K562 (cell line): Measurements from ENCODE around the gene CDC14A. TPM values are rescaled to one million over a fixed set of nuclear protein-coding genes. Genes with fewer than 3 reads are reported as not detected.

Experiments used
- ATAC-seq: fragments of 200-7000 bp; cut with Tn5 transposase; 3 replicates; pipeline ENCODE4 v1.9.1; 2020; ENCODE audit warnings: moderate library complexity
- BruUV-seq: library from RNA; stranded (reverse); fragments of 400-500 nt; replicated peaks from 2 replicates; lab custom pipeline; 2021; lab: Mats Ljungman, UMichigan
- CTCF ChIA-PET: fragments of 300-600 bp; formaldehyde crosslinking; extraction: SDS; loops from one replicate; lab custom pipeline; 2021; ENCODE audit warnings: low intra/inter-chr PET ratio; lab: Yijun Ruan, JAX
- POLR2A ChIA-PET: fragments of 300-600, 350-650 bp; sonication (Branson Sonifier 250); formaldehyde crosslinking; extraction: SDS; loops from one replicate; lab custom pipeline; 2021; ENCODE audit warnings: antibody characterized with exemption, inconsistent platforms; lab: Yijun Ruan, JAX
- DNase-seq, 4 experiments: peaks; one replicate each; pipeline versions ENCODE4 v3.0.0 to v3.0.0-alpha.2; 2011 to 2018; ENCODE audit warnings: low spot score in 3 of 4, mixed read lengths in 3 of 4; ENCODE audit errors: extremely low read depth in 1 of 4
- FAIRE-seq: peaks from 2 replicates; lab custom pipeline; 2011; peaks lifted over from hg19 to GRCh38; lab: Jason Lieb, UNC
- H2AFZ ChIP-seq: 2 replicates; pipeline ENCODE4 v1.6.0; 2011; ENCODE audit warnings: low read depth, low read length, control low read depth, inconsistent platforms
- H3K27ac ChIP-seq: fragments of 200-600 bp; 3 replicates; pipeline ENCODE4 v1.8.0; 2011; ENCODE audit warnings: low read depth, mild to moderate bottlenecking, control low read depth, inconsistent platforms, low read length, moderate library complexity, mixed read lengths; ENCODE audit errors: extremely low read depth
- H3K27me3 ChIP-seq, 2 experiments: fragments of 300-600 bp in 1 of 2; 2 replicates in 1 of 2; 3 replicates in 1 of 2; pipeline versions ENCODE4 v1.6.0 to v1.8.0; 2011; ENCODE audit warnings: inconsistent platforms in 2 of 2, low read length in 2 of 2, mild to moderate bottlenecking in 1 of 2, mixed read lengths in 1 of 2, moderate library complexity in 1 of 2; ENCODE audit not compliant: control insufficient read depth in 2 of 2, insufficient read depth in 2 of 2
- H3K36me3 ChIP-seq: fragments of 300-600 bp; 3 replicates; pipeline ENCODE4 v1.8.0; 2011; ENCODE audit warnings: mild to moderate bottlenecking, low read length, inconsistent platforms; ENCODE audit not compliant: control insufficient read depth, insufficient read depth
- H3K4me1 ChIP-seq, 2 experiments: fragments of 200-600 bp in 1 of 2; replicated peaks in 1 of 2; 2 replicates in 1 of 2; 3 replicates in 1 of 2; pipeline versions ENCODE4 v1.5.1 to v1.8.0; 2011; ENCODE audit warnings: inconsistent platforms in 2 of 2, low read length in 2 of 2, mild to moderate bottlenecking in 1 of 2, mixed read lengths in 1 of 2, moderate library complexity in 1 of 2; ENCODE audit not compliant: control insufficient read depth in 2 of 2, insufficient read depth in 2 of 2
- H3K4me2 ChIP-seq: 2 replicates; pipeline ENCODE4 v1.6.1; 2011; ENCODE audit warnings: low read length, control low read depth, inconsistent platforms, mixed read lengths; ENCODE audit not compliant: insufficient read depth
- H3K4me3 ChIP-seq: fragments of 200-600 bp; sonication (generic), shearing (Covaris generic); 2 replicates; pipeline ENCODE4 v1.5.1; 2016; ENCODE audit warnings: control low read depth, inconsistent platforms
- H3K79me2 ChIP-seq: fragments of 200-600 bp; 3 replicates; pipeline ENCODE4 v1.8.0; 2011; ENCODE audit warnings: low read length, inconsistent platforms; ENCODE audit not compliant: control insufficient read depth, insufficient read depth
- H3K9ac ChIP-seq, 2 experiments: 2 replicates each; pipeline versions ENCODE4 v1.6.0 to v1.6.1; 2011; ENCODE audit warnings: low read depth in 2 of 2, low read length in 2 of 2, control low read depth in 1 of 2, inconsistent platforms in 1 of 2, mild to moderate bottlenecking in 1 of 2, mixed read lengths in 1 of 2; ENCODE audit not compliant: insufficient read depth in 1 of 2
- H3K9me1 ChIP-seq: one replicate; pipeline ENCODE4 v1.6.0; 2011; ENCODE audit warnings: inconsistent platforms, mild to moderate bottlenecking, low read length, moderate library complexity; ENCODE audit not compliant: control insufficient read depth, insufficient read depth
- H3K9me3 ChIP-seq: replicated peaks from 2 replicates; pipeline ENCODE4 v1.5.1; 2011; ENCODE audit warnings: low read depth, low read length, inconsistent platforms; ENCODE audit not compliant: control insufficient read depth, insufficient read depth
- H4K20me1 ChIP-seq: replicated peaks from 2 replicates; pipeline ENCODE4 v1.6.1; 2011; ENCODE audit warnings: low read length, inconsistent platforms, mixed read lengths; ENCODE audit not compliant: control insufficient read depth, insufficient read depth
- ZNF584 ChIP-seq: fragments of 200-800 bp; sonication (Bioruptor generic); IDR thresholded peaks from 2 replicates; pipeline ENCODE4 v1.6.1; 2016; ENCODE audit warnings: low read depth, mild to moderate bottlenecking, missing genetic modification characterization, missing compliant biosample characterization
- WGBS: fragments of 100-300 bp; shearing (Covaris generic); methylation state at CpG from one replicate; pipeline ENCODE4 v1.1.6; 2016; ENCODE audit warnings: low coverage, mixed read lengths; ENCODE audit not compliant: insufficient coverage; ENCODE audit errors: missing lambda C conversion rate; 5-methylcytosine and 5-hydroxymethylcytosine counted together
- in situ Hi-C: fragments of 300-500 bp; cut with MboI; formaldehyde crosslinking; loops from 4 replicates; pipeline ENCODE4 v1.15.0; 2018; ENCODE audit warnings: inconsistent platforms, mixed read lengths
- intact Hi-C: fragments of 100-400 bp; cut with micrococcal nuclease; formaldehyde crosslinking; loops from 2 replicates; pipeline ENCODE4 v1.14.2; 2022
- polyA plus RNA-seq, 8 experiments: library from polyadenylated mRNA; depleted of rRNA in 4 of 8; stranded (reverse) in 5 of 8; unstranded in 3 of 8; fragments of >200 nt; fragmentation: Nextera tagmentation in 2 of 8; fragmentation: Illumina TruSeq in 1 of 8; extraction: Ambion mirVana in 2 of 8; extraction: Trizol in 1 of 8; gene quantifications; 2 replicates each; pipeline versions ENCODE4 v1.2.1 to v1.2.3, GENCODE V29; 2011 to 2014; ENCODE audit warnings: inconsistent platforms in 1 of 8, missing spikeins in 1 of 8
- total RNA-seq, 7 experiments: library from RNA; depleted of rRNA in 6 of 7; stranded (reverse); fragments of >200 nt in 6 of 7; fragmentation: Illumina TruSeq in 2 of 7; extraction: Trizol in 2 of 7; gene quantifications; 2 replicates each; pipeline versions ENCODE4 v1.2.1 to v1.2.3, GENCODE V29; 2011 to 2021; ENCODE audit warnings: low replicate concordance in 1 of 7
- TF ChIP-seq, protein P1 (sequence below): fragments of 250-450 bp; sonication (Bioruptor Pico); IDR thresholded peaks from 2 replicates; pipeline ENCODE4 v1.8.0; 2022; ENCODE audit warnings: inconsistent platforms
- TF ChIP-seq, protein P2 (sequence below): fragments of 450-650 bp; IDR thresholded peaks from 2 replicates; pipeline ENCODE4 v1.6.1; 2017; ENCODE audit warnings: mild to moderate bottlenecking, moderate library complexity

CDC14A gene
- total and polyA plus RNA-seq, 9 of the 15 experiments (the other 6 are each of a cell fraction or from before 2014, with no cell fraction given) = 17.0 to 74.3 (median 33.4) TPM

DNA sequence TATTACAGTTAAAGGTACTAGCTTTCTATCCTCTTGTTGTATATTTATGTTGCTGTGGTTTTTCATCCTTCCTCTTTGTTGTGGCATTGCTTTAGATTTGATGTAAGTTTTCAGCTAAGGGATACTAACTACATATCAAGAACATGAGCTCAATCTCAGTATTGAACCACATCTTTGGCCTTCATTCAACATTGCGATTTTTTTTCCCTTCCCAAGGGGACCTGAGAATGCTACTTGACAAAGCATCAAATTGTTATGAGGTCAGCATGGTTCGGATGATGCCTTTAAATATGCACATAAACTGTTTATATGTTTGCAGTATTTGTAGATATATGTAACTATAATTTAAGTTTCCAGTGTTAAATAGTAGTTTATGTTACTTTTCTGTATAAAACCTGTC, 153.9 kb downstream of the CDC14A start:
- no TSS peak for BruUV-seq
- Histone ChIP-seq H3K9me3 (no peaks in the 10 kb centered on the region), H3K27me3 (no peaks in the 10 kb centered on the region), H4K20me1 (no peaks in the 10 kb centered on the region), H3K4me3 (no peak overlapping the region), H3K9me1 (no peaks in the 10 kb centered on the region), H3K36me3 (peaks cover 87% of the 10 kb centered on the region), H3K4me2 (no peak overlapping the region), H3K4me1 (no peaks in the 10 kb centered on the region; a peak in 2 of 5 replicates), H3K9ac (no peak overlapping the region), H3K79me2 (no peaks in the 10 kb centered on the region), H2AFZ (no peak overlapping the region), H3K27ac (no peak overlapping the region)
- TF ChIP-seq ZNF584 = no peak
- TF ChIP-seq, protein P1, sequence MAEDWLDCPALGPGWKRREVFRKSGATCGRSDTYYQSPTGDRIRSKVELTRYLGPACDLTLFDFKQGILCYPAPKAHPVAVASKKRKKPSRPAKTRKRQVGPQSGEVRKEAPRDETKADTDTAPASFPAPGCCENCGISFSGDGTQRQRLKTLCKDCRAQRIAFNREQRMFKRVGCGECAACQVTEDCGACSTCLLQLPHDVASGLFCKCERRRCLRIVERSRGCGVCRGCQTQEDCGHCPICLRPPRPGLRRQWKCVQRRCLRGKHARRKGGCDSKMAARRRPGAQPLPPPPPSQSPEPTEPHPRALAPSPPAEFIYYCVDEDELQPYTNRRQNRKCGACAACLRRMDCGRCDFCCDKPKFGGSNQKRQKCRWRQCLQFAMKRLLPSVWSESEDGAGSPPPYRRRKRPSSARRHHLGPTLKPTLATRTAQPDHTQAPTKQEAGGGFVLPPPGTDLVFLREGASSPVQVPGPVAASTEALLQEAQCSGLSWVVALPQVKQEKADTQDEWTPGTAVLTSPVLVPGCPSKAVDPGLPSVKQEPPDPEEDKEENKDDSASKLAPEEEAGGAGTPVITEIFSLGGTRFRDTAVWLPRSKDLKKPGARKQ (CRISPR knock-in tag) = no peak
- TF ChIP-seq, protein P2, sequence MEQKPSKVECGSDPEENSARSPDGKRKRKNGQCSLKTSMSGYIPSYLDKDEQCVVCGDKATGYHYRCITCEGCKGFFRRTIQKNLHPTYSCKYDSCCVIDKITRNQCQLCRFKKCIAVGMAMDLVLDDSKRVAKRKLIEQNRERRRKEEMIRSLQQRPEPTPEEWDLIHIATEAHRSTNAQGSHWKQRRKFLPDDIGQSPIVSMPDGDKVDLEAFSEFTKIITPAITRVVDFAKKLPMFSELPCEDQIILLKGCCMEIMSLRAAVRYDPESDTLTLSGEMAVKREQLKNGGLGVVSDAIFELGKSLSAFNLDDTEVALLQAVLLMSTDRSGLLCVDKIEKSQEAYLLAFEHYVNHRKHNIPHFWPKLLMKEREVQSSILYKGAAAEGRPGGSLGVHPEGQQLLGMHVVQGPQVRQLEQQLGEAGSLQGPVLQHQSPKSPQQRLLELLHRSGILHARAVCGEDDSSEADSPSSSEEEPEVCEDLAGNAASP = no peak
- CTCF ChIA-PET = no interaction called here
- FAIRE-seq = no peak
- POLR2A ChIA-PET = interaction anchor here (2.8 kb wide), 1 partner anchor 10 kb away, joined by 6 read pairs; no protein-coding TSS in a partner anchor
- 84% methylated on average over 2 of the region's 2 CpGs for WGBS
- no peak for ATAC-seq
- intact Hi-C loops = no loop called here
- in situ Hi-C loops = no loop called here
- DNase-seq = no peak
